ENCODE measurements around the gene MAGEB3. TPM values are rescaled to one million over a fixed set of nuclear protein-coding genes. Genes with fewer than 3 reads are reported as not detected.

MAGEB3 gene
- total and polyA plus RNA-seq, 9 of the 15 experiments (the other 6 are each of a cell fraction or from before 2014, with no cell fraction given), result 0.07 to 0.11 TPM; not detected in 7

GRCh38 chrX:30246769-30247489 lies 16.5 kb downstream of the MAGEB3 start, which contains the start of gene MAGEB1 (continued):
- TF ChIP-seq TSHZ1 (CRISPR knock-in tag; IDR thresholded peaks at IDR 0.05) (no peak), FOXK2 (conservative IDR thresholded peaks at IDR 0.05 in 1 of 2, IDR thresholded peaks at IDR 0.05 in 1 of 2; ENCODE audit: low read depth in 2 of 2) (0 out of 4 replicates have a peak, but pooled peaks have one; percentile 23 to 28), ETV5 (CRISPR knock-in tag; IDR thresholded peaks at IDR 0.05; ENCODE audit: low read depth) (peak; percentile 72; the same call in 1 of the 2 replicates), DMBX1 (CRISPR knock-in tag; IDR thresholded peaks at IDR 0.05; ENCODE audit: borderline replicate concordance) (peak; percentile 24; the same call in 1 of the 2 replicates), ETV6 (IDR thresholded peaks at IDR 0.05; ENCODE audit: borderline replicate concordance in 1 of 2, low read depth in 2 of 2, low read length in 1 of 2) (no peak), ETV6 (CRISPR knock-in tag; IDR thresholded peaks at IDR 0.05; ENCODE audit: borderline replicate concordance) (0 out of 2 replicates have a peak, but pooled peaks have one; percentile 14), AFF4 (CRISPR knock-in tag; IDR thresholded peaks at IDR 0.05) (no peak), ZBTB40 (IDR thresholded peaks at IDR 0.05) (peak; percentile 92), ZBTB40 (CRISPR knock-in tag; IDR thresholded peaks at IDR 0.05) (no peak)
